ENCODE data around the gene SORBS1.

GRCh38 chr10:95480102-95480900 is 80.9 kb downstream of the SORBS1 start:
- TF ChIP-seq CTCF (IDR thresholded peaks at IDR 0.05; ENCODE audit: insufficient read depth, low read depth, low read length) (no peak), EZH2 (IDR thresholded peaks at IDR 0.05; ENCODE audit: insufficient read depth, low read length) (no peak)

Measured in astrocyte (in vitro differentiated cells and primary cell).